HG02981 (cell line): ENCODE measurements around the gene GLO1.

ENCODE experiments used
- ATAC-seq: cut with Tn5 transposase; IDR thresholded peaks from one replicate; pipeline ENCODE4 v1.9.1; 2021; ENCODE audit warnings: mild to moderate bottlenecking, moderate library complexity; ENCODE audit not compliant: unreplicated experiment

The GLO1 gene

GRCh38 chr6:38702558-38703397 is at the start of gene GLO1:
Gene GLO1, minus strand, starts transcription at chr6:38703145. Its CDS starts 91 bp downstream, at chr6:38703054.
- ATAC-seq = peak; percentile 100

- ATAC-seq = no peak
These were observed 48.1 kb upstream of the GLO1 start for GRCh38 chr6:38750968-38751615.

GRCh38 chr6:38749473-38749872 is 46.5 kb upstream of the GLO1 start:
- no peak for ATAC-seq

DNA sequence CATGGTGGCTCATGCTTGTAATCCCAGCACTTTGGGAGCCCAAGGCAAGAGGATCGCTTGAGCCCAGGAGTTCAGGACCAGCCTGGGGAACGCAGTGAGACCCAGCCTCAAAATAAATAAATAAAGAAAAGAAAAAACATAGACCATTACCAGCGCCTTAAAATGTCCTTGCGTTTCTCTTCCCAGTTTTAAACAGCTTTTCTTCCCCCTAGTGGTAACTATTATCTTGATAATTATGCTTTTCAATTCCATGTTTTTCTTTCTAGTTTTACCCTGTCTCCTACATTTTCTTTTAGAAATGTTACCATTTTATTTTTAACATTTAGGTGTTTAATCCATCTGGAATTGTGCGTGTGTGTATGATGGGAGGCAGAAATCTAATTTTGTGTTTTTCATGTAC is 36.6 kb upstream of the GLO1 start:
- ATAC-seq = no peak

DNA sequence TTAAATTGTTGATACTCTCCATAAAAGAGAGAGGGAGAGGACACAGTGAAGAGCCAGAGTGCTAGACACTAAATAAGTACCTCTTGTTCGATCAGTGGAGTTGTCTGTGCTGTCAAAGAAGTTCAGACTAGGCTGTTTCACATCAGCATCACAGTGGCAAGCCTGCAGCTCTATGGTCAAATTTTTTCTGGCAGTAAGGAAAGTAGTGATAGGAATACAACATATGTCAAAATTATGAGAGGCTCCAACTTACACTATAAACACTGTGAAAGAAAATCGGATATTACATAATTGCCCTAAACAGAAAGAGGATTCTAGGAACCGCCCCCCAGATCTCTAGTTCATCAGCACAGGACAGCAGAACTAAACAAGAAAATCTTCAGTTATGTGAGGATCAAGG is 35.3 kb upstream of the GLO1 start:
- ATAC-seq = no peak

GRCh38 chr6:38736951-38737350 is 34.0 kb upstream of the GLO1 start:
- ATAC-seq = no peak

DNA sequence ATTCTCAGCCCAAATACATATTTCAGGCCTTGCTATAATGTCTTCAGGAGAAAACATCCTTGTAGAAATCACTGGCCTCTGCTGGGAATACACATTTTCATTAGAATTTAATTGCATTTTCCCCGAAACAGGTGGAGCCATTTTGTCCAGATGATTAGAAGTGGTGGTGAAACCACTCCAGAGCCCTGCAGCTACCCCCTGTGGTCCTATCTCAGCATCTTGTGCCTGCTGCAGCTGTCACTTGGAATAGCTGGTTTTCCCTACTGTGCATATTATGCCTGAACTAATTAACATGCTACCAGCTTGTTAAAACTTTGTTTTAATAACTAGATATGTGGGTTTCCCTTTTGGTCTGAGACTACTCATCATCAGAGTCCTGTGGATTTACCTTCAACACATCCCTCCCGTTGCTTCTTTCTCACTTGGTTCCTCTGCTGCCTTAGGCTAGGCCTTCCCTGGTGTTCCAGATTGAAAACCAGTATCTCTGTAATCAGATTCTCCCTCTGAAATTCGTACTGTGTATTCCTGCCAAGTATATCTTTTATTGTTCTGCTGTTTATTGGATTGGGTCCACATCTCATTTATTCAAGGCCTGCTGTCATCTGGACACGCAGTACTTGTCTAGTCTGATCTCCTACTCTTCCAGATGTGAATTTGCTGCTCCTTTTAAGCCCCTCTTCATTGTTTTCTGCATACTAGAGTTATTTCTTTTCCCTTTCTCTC is 27.4 kb upstream of the GLO1 start:
- ATAC-seq = no peak

GRCh38 chr6:38728203-38728602 is 25.3 kb upstream of the GLO1 start:
- ATAC-seq = no peak

GRCh38 chr6:38725414-38726183 is 22.7 kb upstream of the GLO1 start:
- peak; percentile 76 for ATAC-seq

- ATAC-seq = no peak
These were observed 21.4 kb upstream of the GLO1 start for GRCh38 chr6:38724343-38724742.

DNA sequence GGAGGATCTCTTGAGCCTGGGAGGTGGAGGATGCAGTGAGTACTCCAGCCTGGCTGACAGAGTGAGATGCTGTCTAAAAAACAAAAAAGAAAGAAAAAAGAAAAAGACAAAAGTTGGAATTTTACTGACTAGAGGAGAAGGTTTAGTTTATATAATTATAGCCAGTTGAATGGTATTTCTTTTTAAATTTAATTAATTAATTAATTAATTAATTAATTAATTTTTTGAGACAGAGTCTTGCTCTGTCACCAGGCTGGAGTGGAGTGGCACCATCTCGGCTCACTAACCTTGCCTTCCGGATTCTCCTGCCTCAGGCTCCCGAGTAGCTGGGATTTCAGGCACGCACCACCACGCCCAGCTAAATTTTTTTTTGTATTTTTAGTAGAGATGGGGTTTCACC is 20.8 kb upstream of the GLO1 start:
- no peak for ATAC-seq

GRCh38 chr6:38722727-38723334 is 19.9 kb upstream of the GLO1 start:
- ATAC-seq = no peak

DNA sequence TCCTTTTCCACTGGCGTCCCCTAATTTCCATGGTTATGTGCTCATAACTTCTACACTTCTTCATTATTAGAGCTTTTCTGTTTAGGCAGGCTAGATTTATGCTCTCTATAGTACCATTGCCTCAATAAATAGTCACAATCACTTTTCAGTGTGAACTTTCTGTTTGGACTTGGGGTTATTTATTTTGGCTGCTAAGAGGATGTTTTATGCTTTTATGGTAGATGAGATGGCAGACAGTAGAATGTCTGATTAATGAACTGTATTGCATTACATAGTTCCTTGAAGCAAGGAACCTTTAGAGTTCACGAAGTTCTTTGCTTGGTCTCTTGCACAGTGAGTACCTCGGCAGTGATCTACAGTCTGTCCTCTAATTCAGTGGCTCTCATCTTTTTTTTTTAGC is 19.1 kb upstream of the GLO1 start:
- ATAC-seq = no peak

DNA sequence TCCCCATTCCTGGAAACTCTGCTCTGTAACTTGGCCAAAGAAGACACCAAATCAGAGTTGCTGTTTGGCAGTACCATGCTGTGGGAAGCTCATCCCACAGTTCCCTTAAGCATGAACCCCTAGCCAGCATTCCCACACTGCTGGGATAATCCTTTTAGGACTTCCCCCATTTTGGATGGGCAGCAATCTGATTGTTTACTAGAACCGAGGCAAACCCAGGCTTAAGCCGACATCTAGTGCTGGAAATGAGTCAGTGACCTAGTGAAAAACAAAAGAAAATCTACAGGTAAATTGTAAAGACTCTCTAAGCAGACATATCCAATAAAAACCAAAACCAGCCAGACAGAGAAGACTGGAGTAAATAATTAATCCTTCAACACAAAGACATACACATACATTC is 17.4 kb upstream of the GLO1 start:
- no peak for ATAC-seq

DNA sequence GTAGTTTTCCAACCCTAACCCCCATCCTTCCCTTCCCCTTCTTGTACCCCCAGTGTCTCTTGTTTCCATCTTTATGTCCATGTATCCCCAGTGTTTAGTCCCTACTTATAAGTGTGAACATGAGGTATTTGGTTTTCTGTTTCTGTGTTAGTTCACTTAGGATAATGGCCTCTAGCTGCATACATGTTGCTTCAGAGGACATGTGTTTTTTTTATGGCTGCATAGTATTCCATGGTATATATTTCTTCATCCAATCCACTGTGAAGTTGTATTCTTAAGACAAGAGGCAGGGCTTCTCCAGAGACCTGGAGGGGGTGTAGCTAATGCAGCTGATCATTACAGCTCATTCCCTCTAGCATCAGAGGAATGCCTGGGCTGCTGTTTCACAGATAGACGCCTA is 16.4 kb upstream of the GLO1 start:
- ATAC-seq = no peak

DNA sequence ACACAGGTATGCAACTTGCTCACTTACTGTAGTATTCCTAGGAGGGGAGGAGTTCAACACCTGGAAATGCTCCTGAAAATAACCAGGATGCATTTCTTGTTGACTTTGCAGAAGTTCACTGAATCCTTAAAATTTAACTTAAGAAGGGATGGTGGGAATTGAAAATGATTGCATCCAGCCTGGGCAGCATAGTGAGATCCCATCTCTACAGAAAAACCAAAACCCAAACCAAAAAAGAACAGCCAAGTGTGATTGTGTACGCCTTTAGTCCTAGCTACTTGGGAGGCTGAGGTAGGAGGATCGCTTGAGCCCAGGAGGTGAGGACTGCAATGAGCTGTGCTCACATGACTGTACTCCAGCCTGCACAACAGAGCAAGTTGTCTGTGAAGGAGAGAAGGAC is 13.9 kb upstream of the GLO1 start:
- ATAC-seq = no peak

- ATAC-seq = no peak
These were observed 12.2 kb upstream of the GLO1 start, which contains the start of gene DNAH8 for GRCh38 chr6:38715016-38715689. Gene DNAH8, plus strand, starts transcription at chr6:38715311. Its CDS starts 7,499 bp downstream, at chr6:38722810.

GRCh38 chr6:38714239-38715015 is 11.5 kb upstream of the GLO1 start:
- no peak for ATAC-seq

GRCh38 chr6:38713812-38714211 is 10.9 kb upstream of the GLO1 start:
- no peak for ATAC-seq
